Neuronal stem cell (in vitro differentiated cells): ENCODE results near the gene EML5.
"Not testable (repeated sequence)": the region's sequence is repeated elsewhere in the genome, so short reads cannot be mapped to it uniquely, and the experiment has no call there.

Source experiments
- DNase-seq: peaks from one replicate; pipeline ENCODE4 v3.0.0-alpha.2; 2013; ENCODE audit warnings: low spot score
- H2AFZ ChIP-seq: one replicate; pipeline ENCODE4 v1.6.1; 2013; ENCODE audit warnings: mild to moderate bottlenecking, low read length, inconsistent platforms
- H2AK5ac ChIP-seq: 2 replicates; pipeline ENCODE4 v1.6.1; 2013; ENCODE audit warnings: low read depth, mild to moderate bottlenecking, inconsistent platforms, low read length, moderate library complexity, mixed read lengths
- H2BK120ac ChIP-seq: 2 replicates; pipeline ENCODE4 v1.6.1; 2013; ENCODE audit warnings: low read depth, mild to moderate bottlenecking, inconsistent platforms, low read length, moderate library complexity, mixed read lengths
- H2BK12ac ChIP-seq: one replicate; pipeline ENCODE4 v1.6.1; 2013; ENCODE audit warnings: low read length, inconsistent platforms
- H2BK15ac ChIP-seq: 2 replicates; pipeline ENCODE4 v1.6.1; 2013; ENCODE audit warnings: mild to moderate bottlenecking, low read length, inconsistent platforms, mixed read lengths
- H2BK5ac ChIP-seq: one replicate; pipeline ENCODE4 v1.6.1; 2013; ENCODE audit warnings: inconsistent platforms, mild to moderate bottlenecking, low read length, moderate library complexity
- H3K14ac ChIP-seq: one replicate; pipeline ENCODE4 v1.6.1; 2013; ENCODE audit warnings: low read length, inconsistent platforms
- H3K18ac ChIP-seq: 2 replicates; pipeline ENCODE4 v1.6.1; 2013; ENCODE audit warnings: low read length, inconsistent platforms
- H3K23ac ChIP-seq: 2 replicates; pipeline ENCODE4 v1.6.1; 2013; ENCODE audit warnings: low read depth, mild to moderate bottlenecking, mixed read lengths, low read length, inconsistent platforms; ENCODE audit not compliant: poor library complexity
- H3K27ac ChIP-seq: replicated peaks from 3 replicates; pipeline ENCODE4 v1.5.1; 2013; ENCODE audit warnings: low read length, inconsistent platforms
- H3K27me3 ChIP-seq, 3 experiments: 2 replicates each; pipeline ENCODE4 v1.6.1; 2013; ENCODE audit warnings: low read length in 3 of 3, mild to moderate bottlenecking in 2 of 3, inconsistent platforms in 1 of 3, low read depth in 1 of 3, mixed read lengths in 1 of 3, moderate library complexity in 1 of 3; ENCODE audit not compliant: control insufficient read depth in 3 of 3, insufficient read depth in 3 of 3
- H3K36me3 ChIP-seq, 2 donors: replicated peaks in 1 of 2; 2 replicates each; pipeline ENCODE4 v1.6.1; 2013; ENCODE audit warnings: low read length in 2 of 2; ENCODE audit not compliant: control insufficient read depth in 2 of 2, insufficient read depth in 2 of 2
- H3K4ac ChIP-seq: 2 replicates; pipeline ENCODE4 v1.6.1; 2013; ENCODE audit warnings: inconsistent platforms, mild to moderate bottlenecking, low read length, moderate library complexity
- H3K4me1 ChIP-seq, 2 donors: 1 replicate in 1 of 2; 2 replicates in 1 of 2; pipeline ENCODE4 v1.6.1; 2013; ENCODE audit warnings: low read length in 2 of 2, low read depth in 1 of 2; ENCODE audit not compliant: control insufficient read depth in 2 of 2, insufficient read depth in 1 of 2
- H3K4me2 ChIP-seq: one replicate; pipeline ENCODE4 v1.6.1; 2013; ENCODE audit warnings: mild to moderate bottlenecking, low read length, inconsistent platforms; ENCODE audit not compliant: insufficient read depth, poor library complexity, severe bottlenecking
- H3K4me3 ChIP-seq, 2 donors: 2 replicates each; pipeline ENCODE4 v1.5.1; 2013; ENCODE audit warnings: low read length in 2 of 2, mild to moderate bottlenecking in 2 of 2, inconsistent platforms in 1 of 2, moderate library complexity in 1 of 2
- H3K79me1 ChIP-seq: one replicate; pipeline ENCODE4 v1.6.1; 2013; ENCODE audit warnings: low read depth, mild to moderate bottlenecking, inconsistent platforms, low read length, moderate library complexity
- H3K9ac ChIP-seq: one replicate; pipeline ENCODE4 v1.6.1; 2013; ENCODE audit warnings: mild to moderate bottlenecking, low read depth, low read length, inconsistent platforms; ENCODE audit not compliant: poor library complexity
- H3K9me3 ChIP-seq, 2 donors: replicated peaks in 1 of 2; 2 replicates each; pipeline versions ENCODE3 to v1.6.1; 2013; ENCODE audit warnings: low read length in 2 of 2, mild to moderate bottlenecking in 2 of 2, inconsistent platforms in 1 of 2, low read depth in 1 of 2, mixed read lengths in 1 of 2, moderate library complexity in 1 of 2; ENCODE audit not compliant: control insufficient read depth in 2 of 2, insufficient read depth in 1 of 2
- H4K8ac ChIP-seq: one replicate; pipeline ENCODE4 v1.6.1; 2013; ENCODE audit warnings: low read depth, mild to moderate bottlenecking, inconsistent platforms, low read length, moderate library complexity
- H4K91ac ChIP-seq: one replicate; pipeline ENCODE4 v1.6.1; 2013; ENCODE audit warnings: low read length, low read depth, mild to moderate bottlenecking, inconsistent platforms; ENCODE audit not compliant: poor library complexity
- WGBS, 2 donors: extraction: QIAGEN DNeasy Blood & Tissue Kit; methylation state at CpG; one replicate each; pipeline ENCODE4 v1.1.7; 2013; ENCODE audit warnings: missing lambda C conversion rate in 2 of 2, mixed read lengths in 1 of 2; ENCODE audit not compliant: insufficient read length in 2 of 2, insufficient replicate concordance in 1 of 2; ENCODE audit errors: extremely low coverage in 2 of 2; 5-methylcytosine and 5-hydroxymethylcytosine counted together

EML5 gene

DNA sequence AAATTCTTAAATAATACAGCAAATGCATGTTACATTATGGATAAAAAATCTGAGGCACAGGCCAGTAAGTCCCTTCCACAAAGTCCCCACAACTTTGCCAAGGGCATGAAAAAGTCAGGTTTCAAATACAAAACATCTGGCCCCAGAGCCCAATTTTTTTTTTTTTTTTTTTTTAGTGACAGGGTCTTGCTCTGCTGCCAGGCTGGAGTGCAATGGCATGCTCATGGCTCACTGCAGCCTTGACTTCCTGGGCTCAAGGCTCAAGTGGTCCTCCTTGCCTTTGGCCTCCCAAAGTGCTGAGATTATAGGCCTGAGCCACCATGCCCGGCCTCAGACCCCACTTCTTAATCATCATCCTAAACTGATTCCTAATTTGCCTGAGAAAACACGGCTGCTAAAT is 28.6 kb upstream of the EML5 start:
- no peak overlapping the region for H3K4me3 ChIP-seq
- H2BK120ac ChIP-seq, result no peak overlapping the region
- H3K4me2 ChIP-seq, result no peak overlapping the region
- H4K91ac ChIP-seq, result no peak overlapping the region
- H3K27me3 ChIP-seq, result peaks cover 0 to 9% (median 0%) of the 10 kb centered on the region in 3 experiments
- no peak overlapping the region for H3K18ac ChIP-seq
- no peak overlapping the region for H3K14ac ChIP-seq
- WGBS, 2 donors, result no CpG with 5 or more reads among the region's 2 CpGs
- DNase-seq, result no peak
- H3K23ac ChIP-seq, result no peak overlapping the region
- H2BK5ac ChIP-seq, result no peak overlapping the region
- H3K79me1 ChIP-seq, result no peaks in the 10 kb centered on the region
- no peak overlapping the region for H3K9ac ChIP-seq
- H2BK15ac ChIP-seq, result no peak overlapping the region
- no peak overlapping the region for H2AFZ ChIP-seq
- H3K36me3 ChIP-seq, result no peaks in the 10 kb centered on the region
- no peak overlapping the region for H3K27ac ChIP-seq
- H3K9me3 ChIP-seq, result no peaks in the 10 kb centered on the region
- peaks cover 3 to 5% of the 10 kb centered on the region in 2 donors for H3K4me1 ChIP-seq
- H2BK12ac ChIP-seq, result no peak overlapping the region
- no peak overlapping the region for H2AK5ac ChIP-seq
- H4K8ac ChIP-seq, result no peak overlapping the region
- no peak overlapping the region for H3K4ac ChIP-seq

DNA sequence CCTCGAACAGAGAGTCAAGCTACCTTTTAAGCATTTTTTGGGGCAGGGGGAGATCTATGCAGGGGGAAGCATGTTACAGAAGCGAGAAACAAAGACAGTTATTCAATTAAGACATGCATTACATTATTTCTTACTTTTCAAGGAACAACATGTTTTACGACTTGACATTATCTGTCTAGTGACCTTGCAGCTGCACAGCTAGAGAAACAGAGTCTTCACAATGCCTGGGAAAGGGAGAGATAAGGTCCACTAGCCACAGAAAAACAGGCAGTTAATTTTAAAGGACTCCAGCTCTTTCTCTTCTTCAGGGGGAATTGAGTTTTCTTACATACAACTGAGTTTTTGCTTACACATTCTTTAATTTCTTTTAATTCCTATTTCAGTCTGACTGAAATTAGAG is 26.9 kb upstream of the EML5 start:
- not testable (repeated sequence) for H2BK15ac ChIP-seq, H4K8ac ChIP-seq, H2AFZ ChIP-seq, H4K91ac ChIP-seq, H3K18ac ChIP-seq, H3K23ac ChIP-seq, H3K9me3 ChIP-seq, H2BK120ac ChIP-seq, H3K4ac ChIP-seq, H2BK12ac ChIP-seq, H3K4me3 ChIP-seq, H3K27me3 ChIP-seq, H2BK5ac ChIP-seq, H3K36me3 ChIP-seq, H3K14ac ChIP-seq, H3K4me1 ChIP-seq, H3K79me1 ChIP-seq, H2AK5ac ChIP-seq, H3K4me2 ChIP-seq, H3K27ac ChIP-seq, H3K9ac ChIP-seq, DNase-seq
- WGBS, 2 donors, result no CpG with 5 or more reads among the region's 3 CpGs

DNA sequence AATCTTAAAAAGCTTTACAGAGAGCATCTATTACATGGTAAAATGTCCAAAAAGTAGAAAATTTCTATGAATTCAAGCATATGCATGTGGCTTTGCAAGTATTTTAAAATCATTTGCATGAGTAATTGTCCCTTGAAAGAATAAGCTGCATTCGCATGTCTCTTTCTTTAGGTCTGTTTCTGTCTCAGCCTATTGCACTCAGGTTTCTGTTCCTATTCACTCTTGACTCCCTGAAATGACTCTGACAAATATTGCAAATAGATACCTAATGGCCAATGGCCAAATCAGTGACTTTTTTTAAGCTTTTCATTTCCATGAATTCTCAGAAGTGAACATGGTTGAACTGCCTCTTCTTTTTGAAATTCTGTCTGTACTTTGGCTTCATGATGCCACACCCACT is 25.3 kb upstream of the EML5 start:
- Histone ChIP-seq H3K27me3 (peaks cover 0 to 9% (median 0%) of the 10 kb centered on the region in 3 experiments), H3K27ac (no peak overlapping the region), H2BK15ac (no peak overlapping the region), H2BK12ac (no peak overlapping the region), H3K18ac (no peak overlapping the region), H3K79me1 (no peaks in the 10 kb centered on the region), H3K4me1 (no peaks in the 10 kb centered on the region), H3K4me3 (no peak overlapping the region), H3K9ac (no peak overlapping the region), H3K14ac (no peak overlapping the region), H3K23ac (no peak overlapping the region), H3K36me3 (no peaks in the 10 kb centered on the region), H4K91ac (no peak overlapping the region), H2AK5ac (no peak overlapping the region), H3K4ac (no peak overlapping the region), H2AFZ (no peak overlapping the region), H3K9me3 (no peaks in the 10 kb centered on the region), H3K4me2 (no peak overlapping the region), H2BK5ac (no peak overlapping the region), H2BK120ac (no peak overlapping the region), H4K8ac (no peak overlapping the region)
- DNase-seq, result no peak
- no CpG with 5 or more reads among the region's 1 CpG for WGBS, 2 donors

DNA sequence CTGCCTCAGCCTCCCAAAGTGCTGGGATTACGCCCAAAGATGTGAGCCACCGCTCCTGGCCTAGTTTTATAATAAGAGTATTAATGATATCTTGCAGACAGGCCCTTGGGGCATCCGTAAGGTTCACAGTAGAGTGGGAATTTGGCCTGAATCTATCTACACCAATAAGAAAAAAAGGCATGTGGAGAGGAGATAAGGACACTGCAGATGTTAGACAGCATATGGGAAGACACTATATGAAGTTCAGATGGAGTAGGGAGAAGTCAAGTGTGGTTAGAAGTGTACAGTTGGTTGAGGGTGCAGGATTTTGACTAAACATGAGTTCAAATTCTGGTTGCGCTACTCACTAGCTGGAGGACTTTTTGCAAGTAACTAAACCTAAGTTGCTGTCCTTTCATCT is 23.2 kb upstream of the EML5 start:
- H3K9me3 ChIP-seq, result no peaks in the 10 kb centered on the region
- no peak overlapping the region for H2BK15ac ChIP-seq
- no peak overlapping the region for H3K18ac ChIP-seq
- H2BK12ac ChIP-seq, result no peak overlapping the region
- H4K91ac ChIP-seq, result no peak overlapping the region
- H3K27me3 ChIP-seq, result peaks cover 0 to 9% (median 0%) of the 10 kb centered on the region in 3 experiments
- no peak overlapping the region for H2AK5ac ChIP-seq
- H3K4me3 ChIP-seq, result no peak overlapping the region
- no peak overlapping the region for H4K8ac ChIP-seq
- no peak overlapping the region for H3K4ac ChIP-seq
- no peak overlapping the region for H2BK5ac ChIP-seq
- H3K9ac ChIP-seq, result no peak overlapping the region
- no peak overlapping the region for H3K14ac ChIP-seq
- H2BK120ac ChIP-seq, result no peak overlapping the region
- no peak overlapping the region for H3K23ac ChIP-seq
- no peak overlapping the region for H2AFZ ChIP-seq
- WGBS, 2 donors, result no CpG with 5 or more reads among the region's 4 CpGs
- H3K4me2 ChIP-seq, result no peak overlapping the region
- H3K4me1 ChIP-seq, result no peaks in the 10 kb centered on the region
- H3K79me1 ChIP-seq, result no peaks in the 10 kb centered on the region
- no peaks in the 10 kb centered on the region for H3K36me3 ChIP-seq
- no peak for DNase-seq
- no peak overlapping the region for H3K27ac ChIP-seq
